Cardiac septum (tissue), 1 donor: Measurements from ENCODE around the gene UBE2A. TPM values are rescaled to one million over a fixed set of nuclear protein-coding genes. Genes with fewer than 3 reads are reported as not detected.
A peak's percentile ranks its signal among the peaks of the same experiment; 100 is the strongest.

ENCODE experiments used
- DNase-seq: peaks from one replicate; pipeline ENCODE4 v3.0.0-alpha.2; 2020; ENCODE audit warnings: low spot score
- intact Hi-C: fragments of 100-400 bp; cut with DNase I; formaldehyde crosslinking; loops from one replicate; pipeline ENCODE4 v1.14.0; 2022
- long read RNA-seq: library from polyadenylated mRNA; unstranded; transcript quantifications from one replicate; pipeline ENCODE4 v2.0.0, GENCODE V29; 2021
- total RNA-seq: library from RNA; stranded (reverse); fragmentation: NEBNext Ultra II Directional; extraction: Animal tissue kit (Norgen Biotek cat#: 25700); gene quantifications from one replicate; pipeline ENCODE4 v1.2.1, GENCODE V29; 2021
- donor health status: DM: no; HTN: no; CAD: no.

The UBE2A gene
- 59.4 TPM for total RNA-seq
- long read RNA-seq, transcript UBE2A-202 (6 exons, 1,874 nt), result major isoform, 56 of 75 reads
- long read RNA-seq, transcript UBE2A-207 (5 exons, 934 nt), result minor isoform, 7 of 75 reads
- long read RNA-seq, partial matches to known transcripts, result 6 of 75 reads
- long read RNA-seq, other reads (novel, unspliced or antisense), result 2 of 75 reads

DNA sequence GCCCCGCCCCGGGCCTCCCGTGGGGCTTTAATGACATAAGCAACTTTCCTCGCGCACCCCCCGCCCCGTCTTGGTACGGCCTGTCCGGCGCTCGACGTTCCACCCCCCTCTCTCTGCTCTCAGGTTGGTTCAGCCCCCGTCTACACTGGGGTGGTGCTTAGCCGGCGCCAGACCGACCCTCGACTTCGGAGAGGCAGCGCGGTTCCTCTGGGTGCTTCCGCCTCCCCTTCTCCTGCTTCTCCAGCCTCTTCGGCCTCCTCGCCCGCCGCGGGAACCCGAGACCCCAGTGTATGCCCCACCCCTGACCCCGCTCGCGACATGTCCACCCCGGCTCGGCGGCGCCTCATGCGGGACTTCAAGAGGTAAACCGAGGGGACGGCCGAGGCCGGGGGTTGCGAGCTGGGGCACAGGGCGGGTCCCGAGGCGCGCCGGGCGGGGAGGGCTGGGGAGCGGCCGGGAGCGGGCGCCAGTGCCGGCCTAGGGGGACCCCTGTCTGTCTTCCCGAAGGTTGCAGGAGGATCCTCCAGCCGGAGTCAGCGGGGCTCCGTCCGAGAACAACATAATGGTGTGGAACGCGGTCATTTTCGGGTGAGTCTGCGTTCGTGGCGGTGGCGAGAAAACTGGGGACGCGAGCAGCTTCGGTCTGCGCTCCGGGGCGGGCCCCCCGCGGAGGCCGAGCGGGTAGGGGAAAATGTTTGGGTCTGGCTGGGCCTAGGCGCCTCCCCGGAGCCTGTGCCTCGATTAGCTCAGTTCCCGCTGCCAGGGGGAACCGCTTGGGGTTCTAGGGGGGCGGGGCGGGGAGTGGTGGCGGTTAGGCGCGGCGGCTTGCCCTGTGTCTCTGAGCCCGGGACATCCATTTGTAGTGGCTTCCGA, at the start of gene UBE2A:
UBE2A (plus strand) TSS at position 170 of the 873 bp plus-strand sequence; CDS start at position 319, 149 bp downstream.
- peak; percentile 95 for DNase-seq
- intact Hi-C loops, result no loop called here

DNA sequence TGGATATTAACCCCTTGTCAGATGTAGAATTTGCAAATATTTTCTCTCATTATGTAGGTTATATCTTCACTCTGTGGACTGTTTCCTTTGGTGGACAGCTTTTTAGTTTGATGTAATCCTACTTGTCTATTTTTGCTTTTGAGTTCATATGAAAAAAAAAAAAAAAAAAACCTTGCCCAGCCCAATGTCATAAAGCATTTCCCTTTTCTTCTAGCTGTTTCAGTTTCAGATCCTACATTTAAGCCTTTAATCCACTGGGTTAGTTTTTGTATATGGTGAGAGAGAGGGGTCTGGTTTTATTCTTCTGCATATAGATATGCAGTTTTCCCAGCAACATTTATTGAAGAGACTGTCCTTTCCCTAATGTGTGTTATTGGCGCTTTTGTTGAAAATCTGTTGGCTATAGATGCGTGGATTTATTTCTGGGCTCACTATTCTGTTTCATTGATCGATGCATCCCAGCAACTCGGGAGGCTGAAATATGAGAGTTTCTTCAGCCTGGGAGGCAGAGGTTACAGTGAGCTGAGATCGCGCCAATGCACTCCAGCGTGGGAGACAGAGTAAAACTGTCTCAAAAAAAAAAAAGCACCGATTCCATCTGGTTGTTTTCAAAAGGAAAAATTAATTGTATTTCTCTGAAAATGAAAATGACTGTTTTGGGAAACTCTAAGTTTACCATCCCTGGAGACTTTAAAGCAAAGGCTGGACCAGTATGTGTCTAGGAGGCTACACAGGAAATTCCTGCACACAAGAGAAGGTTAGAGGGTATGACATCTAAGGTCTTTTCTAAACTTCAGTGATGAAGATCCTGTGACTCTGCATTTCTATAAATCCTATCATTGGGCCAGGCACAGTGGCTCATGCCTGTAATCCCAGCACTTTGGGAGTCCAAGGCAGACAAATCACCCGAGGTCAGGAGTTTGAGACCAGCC, 44.8 kb upstream of the UBE2A start:
- intact Hi-C loops, result no loop called here

DNA sequence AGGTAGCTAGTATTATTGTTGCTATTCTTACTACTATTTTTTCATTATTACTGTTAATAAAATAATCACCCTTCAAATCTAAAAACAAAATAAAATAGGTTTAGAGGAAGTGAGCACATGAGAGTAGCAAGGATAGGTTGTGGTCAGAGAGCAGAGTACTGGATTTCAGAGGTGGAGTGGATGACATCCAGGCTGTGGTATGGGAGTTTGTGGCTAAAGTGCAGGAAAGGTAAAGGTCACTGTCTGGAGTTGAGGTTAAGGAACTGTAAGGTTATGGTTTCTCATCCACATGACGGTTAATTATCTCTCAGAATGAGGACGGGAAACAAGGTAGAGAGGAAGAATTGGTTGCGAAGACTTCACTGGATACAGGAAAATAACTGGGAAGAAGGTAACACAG, 36.9 kb upstream of the UBE2A start:
- intact Hi-C loops, result no loop called here
- DNase-seq, result no peak

More for the DNA sequence above, 44.8 kb upstream of the UBE2A start:
- no peak for DNase-seq

DNA sequence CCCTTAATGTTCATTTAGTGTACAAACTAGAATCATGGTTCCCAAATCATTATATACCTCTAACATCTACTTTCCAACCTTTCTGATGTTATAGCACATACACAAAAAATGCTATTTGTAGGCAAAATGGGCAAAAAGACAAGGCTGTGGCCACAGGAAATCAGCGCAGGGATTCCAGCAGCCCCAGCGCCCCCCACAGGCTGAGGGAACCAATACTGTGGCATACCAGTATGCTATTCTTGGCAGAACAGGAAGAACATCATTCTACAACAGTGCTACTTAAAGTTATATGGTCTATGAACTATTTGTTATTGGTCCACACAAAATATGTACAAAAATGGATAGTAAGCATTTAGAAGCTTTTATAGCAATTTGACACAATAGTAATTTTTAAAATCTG, 34.5 kb upstream of the UBE2A start:
- intact Hi-C loops, result no loop called here
- DNase-seq, result no peak

DNA sequence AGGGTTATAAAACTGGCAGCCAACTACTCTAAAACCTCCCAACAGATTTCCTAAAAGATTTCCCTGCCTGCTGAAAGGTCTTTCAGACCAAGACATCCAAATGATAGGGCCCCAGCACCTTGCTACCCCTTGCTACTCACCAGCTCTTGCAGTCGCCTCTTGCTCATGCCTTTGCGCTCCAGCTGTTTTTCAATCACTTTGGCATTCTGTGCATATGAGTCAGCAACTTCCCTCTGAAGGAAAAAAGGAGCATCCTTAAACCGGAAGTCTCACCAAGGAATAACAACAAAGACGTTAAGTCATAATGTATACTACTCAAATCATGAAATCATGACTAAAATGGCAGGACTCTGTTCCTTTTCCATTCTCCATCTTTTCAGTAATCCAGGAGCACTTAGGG, 33.2 kb upstream of the UBE2A start:
- intact Hi-C loops, result no loop called here
- no peak for DNase-seq

DNA sequence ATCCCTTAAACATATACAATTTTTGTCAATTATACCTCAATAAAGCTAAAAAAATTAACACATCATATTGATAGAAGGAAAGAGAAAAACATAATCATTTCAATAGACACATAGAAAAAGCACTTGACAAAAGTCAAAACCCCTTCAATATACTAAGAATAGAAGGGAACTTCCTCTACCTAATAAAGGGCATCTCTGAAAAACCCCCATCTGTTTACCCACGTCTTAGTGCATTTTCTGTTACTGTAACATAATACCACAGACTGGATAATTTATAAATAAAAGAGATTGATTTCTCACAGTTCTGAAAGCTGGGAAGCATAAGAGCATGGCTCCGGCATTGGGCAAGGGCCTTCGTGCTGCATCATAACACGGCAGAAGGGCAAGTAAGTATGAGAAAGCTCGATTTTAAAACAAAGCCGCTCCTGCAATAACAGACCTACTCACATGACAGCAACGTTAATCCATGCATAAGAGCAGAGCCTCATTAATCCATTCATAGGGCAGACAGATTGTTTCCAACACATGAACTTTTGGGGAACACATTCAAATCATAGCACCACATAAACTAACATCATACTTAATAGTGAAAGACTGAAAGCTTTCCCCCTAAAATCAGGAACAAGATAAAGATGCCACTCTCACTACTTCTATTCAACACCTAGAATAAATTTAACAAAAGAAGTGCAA, 24.9 kb upstream of the UBE2A start:
- intact Hi-C loops, result no loop called here
- DNase-seq, result no peak

DNA sequence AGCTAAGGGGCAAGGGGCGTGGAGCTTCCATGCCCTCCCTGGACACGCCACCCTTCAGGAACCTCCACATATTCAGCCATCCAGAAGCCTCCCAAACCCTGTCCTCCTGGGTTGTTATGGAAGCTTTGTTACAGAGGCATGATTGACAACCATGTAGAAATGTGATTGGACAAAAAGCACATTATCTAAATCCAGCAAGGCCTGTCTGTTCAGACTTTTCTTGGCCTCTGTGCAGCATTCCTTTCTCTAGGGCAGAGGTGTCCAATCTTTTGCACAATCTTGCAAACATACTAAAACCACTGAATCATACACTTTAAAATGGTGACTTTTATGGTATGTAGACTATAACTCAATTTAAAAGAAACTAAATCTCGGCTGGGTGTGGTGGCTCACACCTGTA, 21.9 kb upstream of the UBE2A start:
- intact Hi-C loops, result no loop called here
- no peak for DNase-seq

DNA sequence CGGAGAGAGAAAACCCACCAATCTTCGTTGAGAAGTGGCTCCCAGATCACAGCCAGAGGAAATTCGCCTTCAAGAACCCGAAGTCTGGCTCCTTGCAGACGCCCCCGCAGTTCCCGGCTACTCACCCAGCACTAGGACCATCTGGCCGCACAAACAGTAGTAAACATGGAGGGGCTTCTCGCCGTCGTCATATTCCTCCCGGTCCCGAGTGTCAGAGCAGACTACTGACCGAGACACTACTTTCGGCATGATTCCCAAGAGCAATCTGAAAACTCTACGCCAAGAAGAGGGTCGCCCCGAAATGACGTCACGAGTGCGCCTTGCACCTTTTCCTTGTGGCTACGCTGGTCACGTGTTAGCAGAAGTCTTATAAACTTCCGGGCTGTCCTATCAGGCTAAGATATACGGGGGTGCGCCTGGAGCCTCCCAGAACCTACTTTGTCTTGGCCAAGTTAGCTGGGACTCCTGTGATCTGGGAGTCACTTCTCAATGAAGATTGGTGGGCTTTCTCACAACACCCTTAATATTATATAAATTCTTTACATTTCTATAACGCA, 9.2 kb upstream of the UBE2A start, which contains the start of gene STEEP1:
STEEP1 (minus strand) TSS at position 303 of the 557 bp plus-strand sequence; CDS start at position 249, 54 bp downstream.
- peak; percentile 91 for DNase-seq
- intact Hi-C loops, result no loop called here

DNA sequence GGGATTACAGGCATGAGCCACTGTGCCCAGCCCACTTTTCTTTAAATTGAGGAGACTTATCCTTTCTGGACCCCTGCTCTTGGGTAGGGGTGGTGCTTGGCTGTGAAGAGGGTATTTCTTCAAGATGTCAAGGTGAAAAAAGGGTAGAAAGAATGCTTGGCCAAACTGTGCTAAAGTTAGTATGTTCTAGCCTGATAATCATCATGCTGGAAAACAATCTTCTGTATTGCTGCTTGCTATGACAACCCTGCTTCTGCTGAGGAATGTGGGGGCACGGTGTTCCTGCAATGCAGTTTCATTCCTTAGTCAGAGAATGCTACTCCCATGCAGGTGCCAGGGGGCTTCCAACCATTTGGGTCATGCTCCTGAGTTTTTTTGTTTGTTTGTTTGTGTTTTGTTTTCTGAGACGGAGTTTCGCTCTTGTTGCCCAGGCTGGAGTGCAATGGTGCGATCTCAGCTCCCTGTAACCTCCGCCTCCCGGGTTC, 4.0 kb upstream of the UBE2A start:
- DNase-seq, result no peak
- intact Hi-C loops, result no loop called here

DNA sequence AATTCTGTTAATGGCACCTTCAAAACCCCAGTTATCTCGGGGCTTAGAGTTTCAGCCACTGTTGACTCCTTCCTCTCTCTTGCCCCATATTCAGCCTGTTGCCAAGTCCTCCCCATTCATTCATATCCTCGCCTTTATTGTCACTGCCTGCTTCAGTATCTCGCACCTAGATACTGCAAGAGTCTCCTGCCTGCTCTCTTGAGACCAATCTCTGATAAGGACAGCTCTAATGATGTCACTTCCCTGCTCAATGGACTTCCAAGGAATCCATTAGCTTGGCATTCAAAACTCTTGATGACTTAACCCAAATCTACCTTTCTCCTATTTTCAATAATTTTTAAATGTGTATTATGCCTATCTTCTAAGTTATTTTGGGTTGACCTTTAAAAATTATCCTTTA, 1.1 kb upstream of the UBE2A start:
- no peak for DNase-seq
- intact Hi-C loops, result no loop called here

DNA sequence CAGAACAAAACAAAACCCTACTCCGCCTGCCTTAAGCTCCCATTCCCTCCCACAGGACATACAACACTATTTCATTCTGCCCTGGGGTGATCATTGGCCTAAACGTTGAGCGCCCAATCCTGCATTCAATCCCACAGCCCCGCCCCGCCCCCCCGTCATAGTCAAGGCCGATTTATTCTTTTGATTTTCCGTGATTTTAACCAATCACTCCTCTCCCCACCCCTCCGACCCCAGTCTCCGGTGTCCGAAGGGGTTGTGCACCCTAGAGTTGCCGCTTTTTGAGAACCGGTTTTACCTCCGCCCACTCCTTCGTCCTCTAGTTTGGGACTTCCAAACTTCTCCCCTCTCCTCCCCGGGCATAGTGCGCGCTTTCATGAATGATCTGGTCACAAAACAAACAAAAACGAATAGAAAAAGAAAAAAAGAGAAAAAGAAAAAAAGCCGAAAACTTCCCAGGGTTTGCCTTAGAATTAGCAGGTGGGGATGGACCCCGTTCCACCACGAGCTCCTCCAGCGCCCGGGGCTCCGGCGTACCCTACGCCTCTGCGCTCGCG, 446 bp upstream of the UBE2A start:
- intact Hi-C loops, result no loop called here
- no peak for DNase-seq

DNA sequence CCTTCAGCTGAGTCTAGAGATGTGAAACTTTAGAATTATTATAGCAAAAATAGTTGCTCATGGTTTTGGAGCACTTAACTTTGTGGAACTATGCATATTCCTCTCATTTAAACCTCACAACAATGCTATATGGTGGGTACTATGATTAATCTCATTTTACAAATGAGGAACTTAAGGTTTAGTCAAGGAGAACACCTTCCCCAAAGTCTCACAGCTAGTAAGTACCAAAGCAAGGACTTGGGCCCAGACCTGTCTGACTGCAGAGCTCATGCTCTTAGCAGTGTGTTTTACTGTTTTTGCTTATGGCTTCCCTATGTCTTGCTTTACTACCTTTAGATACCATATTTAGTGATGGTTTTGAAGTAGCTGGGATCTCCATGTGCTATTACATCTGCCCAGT, 5.1 kb downstream of the UBE2A start:
- DNase-seq, result no peak
- intact Hi-C loops, result no loop called here

DNA sequence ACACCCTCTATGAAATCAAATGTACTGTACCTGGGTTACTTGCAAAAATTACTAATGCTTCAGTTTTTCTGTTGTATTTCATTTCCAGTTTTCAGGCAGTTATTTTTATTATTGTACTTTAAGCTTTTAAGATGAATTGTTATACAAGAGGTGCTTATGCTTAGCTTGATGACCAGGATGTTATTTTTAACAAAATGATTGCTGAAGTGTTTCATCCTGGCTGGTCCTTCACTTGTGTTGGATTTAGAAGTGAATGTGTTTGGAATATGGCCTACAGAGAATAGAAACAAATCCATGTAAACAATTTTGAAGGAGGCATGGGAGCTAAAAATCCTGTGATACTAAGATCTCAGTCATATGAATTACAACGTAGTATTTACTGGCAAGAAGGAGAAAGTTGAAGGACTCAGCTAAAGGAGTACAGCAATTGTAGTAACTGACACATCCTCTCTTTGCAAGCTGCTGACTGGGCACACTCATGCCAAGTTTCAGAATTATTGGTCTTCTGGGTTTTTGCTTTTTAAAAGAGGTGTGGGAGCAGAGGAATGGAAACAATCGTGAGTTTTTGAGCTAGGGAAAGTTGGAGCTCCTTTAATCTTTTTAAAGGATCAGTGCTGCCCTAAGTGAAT, 9.2 kb downstream of the UBE2A start:
- DNase-seq, result no peak
- intact Hi-C loops, result no loop called here

DNA sequence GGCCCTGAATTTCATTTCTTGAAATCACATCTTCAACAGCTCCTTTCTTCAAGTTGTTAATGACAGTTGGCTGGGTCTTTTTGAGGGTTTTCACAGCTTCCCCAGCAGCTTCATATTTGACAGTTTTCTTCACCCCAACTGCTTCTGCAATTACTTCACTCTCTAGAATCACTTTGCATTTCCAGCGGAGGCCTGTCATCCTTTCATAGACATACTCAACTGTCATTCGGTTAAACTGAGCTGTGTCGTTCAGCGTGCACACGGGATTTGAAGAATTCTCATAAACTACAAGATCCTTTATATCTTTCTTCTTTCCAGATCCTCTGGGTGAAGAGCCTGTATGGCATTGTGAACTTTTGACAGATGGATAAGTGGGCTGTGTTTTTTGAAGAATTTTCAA, 15.4 kb downstream of the UBE2A start:
- no peak for DNase-seq
- intact Hi-C loops, result no loop called here

DNA sequence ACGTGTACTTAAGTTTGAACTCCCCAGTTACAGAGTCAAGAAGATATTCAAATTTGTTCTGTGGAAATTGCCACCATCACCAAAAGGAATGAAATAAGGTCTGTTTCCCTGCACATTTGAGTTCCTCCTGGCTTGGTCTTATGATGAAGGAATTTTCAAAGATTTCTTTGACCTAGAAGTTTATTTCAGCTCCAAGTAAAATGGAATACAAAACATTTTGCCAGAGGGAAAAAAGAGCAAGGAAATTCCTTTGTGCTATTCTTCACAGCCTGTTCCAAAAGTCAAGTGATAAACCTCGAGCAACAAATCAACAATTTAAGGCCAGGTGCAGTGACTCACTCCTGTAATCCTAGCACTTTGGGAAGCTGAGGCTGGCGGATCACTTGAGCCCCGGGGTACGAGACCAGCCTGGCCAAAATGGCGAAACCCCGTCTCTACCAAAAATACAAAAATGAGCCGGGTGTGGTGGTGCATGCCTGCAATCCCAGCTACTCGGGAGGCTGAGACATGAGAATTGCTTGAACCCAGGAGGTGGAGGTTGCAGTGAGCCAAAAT, 28.4 kb downstream of the UBE2A start:
- intact Hi-C loops, result loop anchor here (10.0 kb wide), 1 partner anchor 88 kb away; no protein-coding TSS in a partner anchor

DNA sequence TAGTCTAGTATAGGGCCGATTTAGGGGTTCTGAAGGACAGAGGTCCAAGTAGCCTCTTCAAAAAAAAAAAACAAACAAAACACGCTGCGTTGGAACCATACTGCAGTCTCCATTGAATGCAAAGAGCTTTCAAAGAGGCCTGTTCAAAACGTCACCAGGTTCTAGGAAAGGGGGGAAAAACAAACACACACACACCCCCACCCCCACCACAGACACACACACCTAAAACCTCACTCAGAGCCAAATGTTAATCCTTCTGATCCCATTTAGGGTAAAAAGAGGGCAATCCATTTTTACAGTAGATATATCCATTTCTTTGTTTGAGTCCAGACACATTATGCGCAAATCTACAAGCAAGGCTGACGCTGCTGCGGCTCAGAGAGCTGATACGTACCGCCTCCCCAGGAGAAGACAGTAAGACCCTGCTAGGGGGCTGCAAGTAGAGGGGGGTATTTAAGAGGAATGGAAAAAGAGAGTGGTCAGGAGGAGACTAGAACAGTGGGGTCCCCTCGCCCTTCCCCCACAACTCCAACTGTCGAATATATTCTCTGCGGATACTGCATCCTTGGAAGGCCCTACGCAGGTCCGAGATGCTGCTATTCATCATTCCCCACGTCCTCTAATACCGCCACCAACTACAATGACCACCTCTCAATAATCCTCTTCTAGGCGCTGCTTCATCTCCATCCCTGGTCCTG, 30.6 kb downstream of the UBE2A start:
- DNase-seq, result no peak
- intact Hi-C loops, result loop anchor here (5.0 to 10.0 kb wide), 3 partner anchors 90 to 187 kb away; partner anchors contain the start of gene RPL39

More for the DNA sequence above, 28.4 kb downstream of the UBE2A start:
- DNase-seq, result no peak
